RKO (cell line): Measurements from ENCODE around the gene KDM2B.

Experiments
- DNase-seq: peaks from one replicate; pipeline ENCODE4 v3.0.0-alpha.2; 2016; ENCODE audit warnings: low spot score

The KDM2B gene

GRCh38 chr12:121561009-121561395, 19.8 kb downstream of the KDM2B start:
- no peak for DNase-seq

DNA sequence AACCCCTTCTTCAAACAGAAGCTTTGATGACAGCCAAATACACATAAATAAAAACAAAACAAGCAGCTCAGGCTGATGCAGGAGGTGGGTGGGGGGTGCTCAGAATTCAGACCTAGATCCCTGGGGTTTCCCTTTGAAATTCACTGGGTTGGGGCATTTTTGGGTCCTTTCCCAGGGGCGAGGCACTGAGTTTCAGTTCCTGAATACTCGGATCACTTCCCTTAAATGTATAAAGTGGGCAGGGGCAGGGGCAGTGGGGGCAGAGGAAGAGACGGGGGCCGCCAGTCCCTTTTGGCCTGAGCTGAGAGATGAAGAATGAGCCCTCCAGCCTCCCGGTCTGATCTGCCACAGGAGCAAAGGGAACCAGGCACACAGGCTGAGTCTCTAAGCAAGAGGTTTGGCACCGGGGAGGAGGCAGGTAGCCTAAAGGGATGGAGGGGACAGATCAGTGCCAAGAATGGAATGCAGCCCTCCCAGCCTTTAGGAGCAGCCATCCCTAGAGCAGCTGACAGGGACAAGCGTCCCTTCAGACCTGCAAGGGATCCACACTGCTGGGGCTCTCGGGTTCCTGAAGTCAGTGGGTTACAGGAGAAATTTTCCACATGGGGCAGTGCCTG, 20.3 kb downstream of the KDM2B start:
- no peak for DNase-seq

- DNase-seq: no peak
Measured at GRCh38 chr12:121558956-121559355, 21.9 kb downstream of the KDM2B start.

DNA sequence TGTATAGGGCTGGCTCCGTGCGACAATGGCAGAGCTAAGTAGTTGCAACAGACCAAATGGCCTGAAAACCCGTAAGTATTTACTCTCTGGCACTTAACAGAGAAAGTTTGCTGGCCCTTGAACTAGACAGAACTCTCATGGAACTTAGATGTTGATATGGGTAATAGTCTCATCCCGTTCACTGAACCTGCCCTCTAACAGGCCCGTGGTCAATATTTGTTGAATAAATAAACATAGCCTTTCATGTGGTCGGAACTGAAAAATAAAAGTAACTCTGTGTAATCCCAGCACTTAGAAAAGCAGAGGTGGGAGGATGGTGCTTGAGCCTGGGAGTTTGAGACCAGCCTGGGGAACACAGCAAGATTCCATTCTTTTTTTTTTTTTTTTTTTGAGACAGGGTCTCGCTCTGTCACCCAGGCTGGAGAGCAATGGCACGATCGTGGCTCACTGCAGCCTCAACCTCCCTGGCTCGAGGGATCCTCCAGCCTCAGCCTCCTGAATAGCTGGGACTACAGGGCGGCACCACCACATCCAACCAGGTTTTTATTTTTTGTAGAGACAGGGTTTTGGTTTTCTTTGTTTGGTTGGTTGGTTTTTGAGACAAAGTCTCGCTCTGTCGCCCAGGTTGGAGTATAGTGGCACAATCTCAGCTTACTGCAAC, 29.7 kb downstream of the KDM2B start:
- no peak for DNase-seq

- DNase-seq: no peak
Measured at GRCh38 chr12:121549075-121549474, 31.7 kb downstream of the KDM2B start.

DNA sequence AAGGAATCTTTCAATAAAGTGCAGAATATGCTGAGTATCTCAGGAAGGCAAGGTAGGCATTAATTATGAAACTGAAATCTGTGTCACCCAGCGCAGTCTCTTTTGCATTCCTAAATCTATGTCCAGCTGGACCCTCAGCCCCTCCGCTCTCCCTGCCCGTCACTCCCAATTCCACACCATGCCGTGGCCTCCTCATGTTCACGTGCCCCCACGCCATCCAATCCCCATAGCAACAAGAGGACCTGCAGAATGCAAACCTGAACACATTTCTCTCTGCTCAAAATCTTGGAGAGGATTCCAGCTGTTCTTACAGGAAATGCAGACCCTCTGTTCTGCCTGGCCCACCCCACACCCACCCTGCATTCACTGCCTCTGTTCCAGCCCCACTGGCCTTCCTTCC, 35.3 kb downstream of the KDM2B start:
- DNase-seq: no peak

GRCh38 chr12:121543786-121544185, 37.0 kb downstream of the KDM2B start:
- no peak for DNase-seq

DNA sequence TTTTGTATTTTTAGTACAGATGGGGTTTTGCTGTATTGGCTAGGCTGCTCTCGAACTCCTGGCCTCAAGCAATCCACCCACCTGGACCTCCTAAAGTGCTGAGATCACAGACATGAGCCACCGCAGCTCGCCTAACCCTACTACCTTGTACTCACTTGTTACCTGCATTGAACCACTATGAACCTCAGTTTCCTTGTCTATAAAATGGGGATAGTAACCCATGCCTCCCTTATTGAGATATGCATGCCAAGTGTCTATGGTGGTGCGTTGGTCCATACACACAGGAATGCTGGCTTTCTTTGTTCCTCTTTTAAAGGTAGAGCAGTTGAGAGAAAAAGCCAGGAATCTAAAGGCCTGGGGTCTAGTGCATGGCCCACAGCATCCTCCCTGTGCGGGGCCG, 40.9 kb downstream of the KDM2B start:
- no peak for DNase-seq

DNA sequence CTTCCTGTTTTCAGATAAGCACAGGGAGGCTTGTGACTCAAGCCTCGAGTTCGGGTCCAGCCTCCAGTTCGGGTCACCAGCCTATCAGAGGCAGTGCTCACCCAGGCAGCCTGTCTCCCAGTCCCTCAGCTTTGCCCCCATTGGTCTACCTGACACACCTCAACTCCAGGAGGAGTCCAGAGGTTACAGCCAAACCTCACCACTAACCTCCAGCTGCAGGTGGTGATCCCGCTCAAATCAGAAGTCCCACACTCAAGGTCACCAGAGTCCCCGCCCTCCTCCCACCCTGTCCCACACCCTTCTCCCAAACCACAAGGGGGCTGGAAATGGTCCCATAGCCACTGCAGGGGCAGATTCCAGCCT, 42.1 kb downstream of the KDM2B start:
- DNase-seq: peak; percentile 79

DNA sequence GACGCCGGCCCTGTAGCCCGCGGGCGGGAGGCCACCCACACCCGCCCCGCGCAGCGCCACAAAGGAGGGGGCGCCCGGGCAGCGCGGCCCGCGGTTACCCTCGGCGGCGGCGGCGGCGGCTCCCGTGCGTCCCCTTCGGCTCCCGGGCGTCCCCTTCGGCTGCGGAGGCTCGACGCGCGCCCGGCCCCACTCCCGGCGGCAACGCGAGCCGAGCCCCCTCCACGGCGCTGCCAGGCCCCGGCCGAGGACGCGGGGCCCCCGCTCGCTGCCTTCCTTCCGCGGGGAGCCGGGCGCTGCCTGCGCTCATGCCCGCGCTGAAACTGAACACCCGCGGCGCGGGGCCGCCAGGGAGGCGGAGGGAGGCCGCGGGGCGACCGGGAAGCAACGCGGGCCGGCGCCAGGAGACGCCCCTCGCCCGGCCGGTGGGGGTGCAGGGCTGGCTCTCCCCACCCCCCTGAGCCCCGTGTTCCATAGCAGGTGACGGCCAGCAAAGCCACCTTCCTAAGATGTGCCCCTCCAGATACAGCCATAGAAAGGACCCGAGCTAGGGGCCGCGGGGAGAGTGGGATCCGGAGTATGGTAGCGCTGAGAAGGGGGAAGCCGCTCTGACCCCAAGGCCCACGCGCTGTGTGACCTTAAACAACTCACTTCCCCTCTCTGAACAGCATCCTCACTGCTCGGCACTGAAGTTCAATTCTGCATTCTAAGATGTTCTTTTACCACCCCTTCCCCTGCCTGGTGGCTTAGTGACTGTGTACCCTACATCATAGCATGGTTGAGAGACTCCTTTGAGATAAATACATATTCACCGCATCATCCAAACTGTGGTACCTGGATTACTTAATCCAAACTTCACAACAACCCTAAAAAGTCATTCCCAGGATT, 42.8 kb downstream of the KDM2B start:
- peak; percentile 29 for DNase-seq

GRCh38 chr12:121536899-121537813, 43.7 kb downstream of the KDM2B start:
- peak; percentile 86 for DNase-seq

GRCh38 chr12:121536054-121536898, 44.5 kb downstream of the KDM2B start:
- DNase-seq: peak; percentile 40

DNA sequence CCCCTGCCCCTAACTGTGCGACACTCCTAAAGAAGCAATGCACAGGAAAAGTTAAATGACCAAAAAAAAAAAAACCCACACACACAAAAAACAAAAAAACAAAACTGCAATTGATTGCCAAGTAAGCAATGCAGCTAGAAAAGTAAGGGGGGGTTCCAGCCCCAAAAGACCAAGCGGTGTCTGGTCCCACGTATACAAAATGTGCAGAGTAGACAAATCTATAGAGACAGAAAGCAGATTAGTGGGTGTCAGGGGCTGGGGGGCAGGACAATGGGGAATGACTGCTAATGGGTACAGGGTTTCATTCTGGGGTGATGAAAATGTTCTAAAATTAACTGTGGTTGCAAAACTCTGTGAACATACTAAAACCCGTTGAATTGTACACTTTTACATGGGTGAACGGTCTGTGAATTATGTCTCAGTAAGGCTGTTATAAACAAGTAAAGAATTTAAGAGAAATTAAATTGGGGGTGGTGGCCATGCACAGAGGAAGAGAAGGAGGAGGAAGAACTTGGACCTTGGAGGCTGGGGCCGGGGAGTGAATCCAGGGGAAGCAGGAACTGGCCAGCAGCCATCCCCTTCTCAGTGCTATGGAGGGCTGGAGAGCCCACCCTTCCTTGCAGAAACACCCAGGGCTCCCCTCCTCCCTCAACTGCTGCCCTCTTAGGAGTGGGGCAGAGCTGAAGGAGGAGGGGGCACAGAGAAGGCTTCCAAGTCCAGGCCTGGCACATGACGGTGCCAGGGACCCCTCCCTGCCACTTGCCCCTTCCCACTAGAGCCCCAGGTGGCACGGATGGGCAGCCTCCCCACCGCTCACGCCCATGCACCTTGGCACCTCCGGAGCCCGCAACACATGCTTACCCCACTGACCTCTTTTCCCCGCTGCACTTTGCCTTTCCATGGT, 45.4 kb downstream of the KDM2B start:
- DNase-seq: no peak

DNA sequence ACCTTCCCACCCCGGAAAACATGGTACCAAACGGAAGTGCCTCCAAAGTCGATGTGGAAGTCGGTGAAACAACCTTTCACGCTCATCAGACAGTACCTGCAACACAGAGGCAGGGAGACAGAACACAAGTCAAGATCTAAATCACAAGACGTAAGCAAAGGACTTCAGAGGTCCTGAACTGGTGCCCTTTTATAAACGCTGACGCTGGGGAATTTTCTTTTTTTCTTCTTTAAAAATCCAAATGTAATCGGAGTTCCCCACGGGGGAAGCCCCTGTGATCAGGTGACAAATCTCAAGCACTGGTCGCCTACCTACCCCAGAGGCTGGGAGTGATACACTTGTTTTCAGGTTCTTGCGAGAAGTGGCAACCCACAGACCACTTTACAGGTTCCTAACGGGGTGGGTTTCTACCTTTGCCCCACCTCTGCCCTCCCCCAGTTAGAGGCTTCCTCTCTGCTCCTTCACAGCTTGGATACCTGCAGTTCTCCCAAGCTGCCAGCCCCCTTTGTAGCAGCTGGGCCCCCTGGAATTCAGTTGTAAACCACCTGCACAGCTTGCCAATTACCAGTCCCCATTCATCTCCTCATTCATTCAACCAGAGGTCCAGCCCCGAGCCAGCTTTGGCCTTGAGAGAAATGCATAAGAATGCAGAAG, 46.2 kb downstream of the KDM2B start:
- DNase-seq: no peak

GRCh38 chr12:121533394-121534090, 47.3 kb downstream of the KDM2B start:
- DNase-seq: no peak

- DNase-seq: no peak
Measured at GRCh38 chr12:121532503-121533393, 48.1 kb downstream of the KDM2B start.

DNA sequence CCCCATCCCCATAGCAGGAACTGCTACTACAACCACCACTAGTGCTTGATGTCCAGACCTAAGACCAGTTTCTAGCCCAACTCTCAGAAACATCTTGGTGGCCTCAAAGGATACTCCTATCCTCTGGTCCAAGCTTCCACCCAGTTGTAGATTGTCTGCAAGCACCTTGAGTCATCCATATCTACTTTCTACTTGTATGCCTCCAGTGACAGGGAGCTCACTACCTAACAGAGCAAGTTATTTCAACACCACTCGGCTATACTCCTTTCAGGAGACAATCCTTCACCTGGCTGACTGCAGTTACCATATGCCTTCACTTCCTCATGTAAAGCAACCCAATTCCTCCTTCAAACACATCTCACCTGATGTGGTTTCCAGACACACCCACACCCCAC, 49.5 kb downstream of the KDM2B start:
- DNase-seq: no peak
